Mucosa of gallbladder (tissue), 1 donor: ENCODE measurements around the gene MYBPC2. TPM values are rescaled to one million over a fixed set of nuclear protein-coding genes. Genes with fewer than 3 reads are reported as not detected.
"Not testable (repeated sequence)": the region's sequence is repeated elsewhere in the genome, so short reads cannot be mapped to it uniquely, and the experiment has no call there.

Experiments used
- DNase-seq: peaks from one replicate; pipeline ENCODE4 v3.0.0-alpha.2; 2020; ENCODE audit warnings: low spot score
- total RNA-seq: library from RNA; stranded (reverse); gene quantifications from one replicate; pipeline ENCODE4 v1.2.1, GENCODE V29; 2021
- donor health status: DM: no; HTN: no; CAD: no.

The MYBPC2 gene
- total RNA-seq, 1 donor from 2014 or later = not detected

DNA sequence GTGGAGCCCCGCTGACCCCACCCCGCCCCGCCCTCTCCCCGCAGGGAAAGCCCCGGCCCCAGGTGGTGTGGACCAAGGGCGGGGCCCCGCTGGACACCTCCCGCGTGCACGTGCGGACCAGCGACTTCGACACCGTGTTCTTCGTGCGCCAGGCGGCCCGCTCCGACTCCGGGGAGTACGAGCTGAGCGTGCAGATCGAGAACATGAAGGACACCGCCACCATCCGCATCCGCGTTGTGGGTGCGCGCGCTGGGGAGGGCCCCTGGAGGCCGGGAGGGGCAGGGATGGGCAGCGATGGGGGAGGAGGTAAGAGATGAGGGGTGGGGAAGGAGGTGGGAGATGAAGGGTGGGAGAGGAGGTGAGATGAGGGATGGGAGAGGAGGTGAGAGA is 26.4 kb downstream of the MYBPC2 start:
- no peak for DNase-seq

GRCh38 chr19:50459638-50460037 is 26.9 kb downstream of the MYBPC2 start:
- DNase-seq = no peak

DNA sequence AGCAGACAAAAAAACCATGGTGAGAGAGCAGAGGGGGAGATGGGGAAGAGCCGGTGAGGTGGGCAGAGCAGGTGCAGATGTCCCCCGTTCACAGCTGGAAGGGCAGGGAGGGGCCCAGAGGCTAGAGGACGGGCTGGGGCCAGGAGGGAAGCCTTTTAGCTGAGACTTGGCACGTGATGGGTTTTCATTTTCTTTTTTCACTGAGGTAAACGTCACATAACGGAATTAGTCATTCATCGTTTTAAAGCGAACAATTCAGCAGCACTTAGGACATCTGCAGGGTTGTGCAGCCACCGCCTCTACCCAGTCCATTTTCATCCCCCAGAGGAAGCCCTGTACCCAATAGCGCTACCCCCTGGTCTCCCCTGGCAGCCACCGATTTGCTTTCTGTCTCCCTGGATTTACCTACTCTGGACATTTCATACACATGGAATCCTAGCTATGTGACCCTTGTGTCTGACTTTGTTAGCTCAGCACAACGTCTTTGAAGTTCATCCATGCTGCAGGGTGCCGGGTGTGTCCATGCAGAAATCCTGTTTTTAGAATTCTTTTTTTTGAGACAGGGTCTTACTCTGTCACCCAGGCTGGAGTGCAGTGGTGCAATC is 27.6 kb downstream of the MYBPC2 start:
- no peak for DNase-seq

- peak; percentile 56 for DNase-seq
Observed at GRCh38 chr19:50461066-50461875, 28.6 kb downstream of the MYBPC2 start.

DNA sequence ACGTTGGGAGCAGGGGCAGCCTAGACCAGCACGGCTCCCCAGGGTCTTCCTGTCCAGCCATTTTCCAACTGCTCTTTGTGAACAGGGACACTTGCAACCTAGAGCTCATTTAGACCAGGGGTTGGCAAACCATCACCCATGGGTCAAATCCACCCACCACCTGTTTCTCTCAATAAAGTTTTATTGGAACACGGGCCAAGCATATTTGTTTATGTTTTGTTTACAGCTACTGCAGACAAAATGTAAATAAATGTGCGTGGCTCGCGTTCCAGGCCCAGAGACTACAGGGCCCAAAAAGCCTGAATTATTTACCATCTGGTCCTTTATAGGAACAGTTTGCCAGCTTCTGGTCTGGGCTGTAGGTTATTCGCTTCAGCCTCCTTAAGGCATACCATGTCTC is 30.3 kb downstream of the MYBPC2 start:
- no peak for DNase-seq

- no peak for DNase-seq
Observed at GRCh38 chr19:50464348-50464747, 31.7 kb downstream of the MYBPC2 start.

GRCh38 chr19:50465000-50465399 is 32.3 kb downstream of the MYBPC2 start:
- DNase-seq = no peak

DNA sequence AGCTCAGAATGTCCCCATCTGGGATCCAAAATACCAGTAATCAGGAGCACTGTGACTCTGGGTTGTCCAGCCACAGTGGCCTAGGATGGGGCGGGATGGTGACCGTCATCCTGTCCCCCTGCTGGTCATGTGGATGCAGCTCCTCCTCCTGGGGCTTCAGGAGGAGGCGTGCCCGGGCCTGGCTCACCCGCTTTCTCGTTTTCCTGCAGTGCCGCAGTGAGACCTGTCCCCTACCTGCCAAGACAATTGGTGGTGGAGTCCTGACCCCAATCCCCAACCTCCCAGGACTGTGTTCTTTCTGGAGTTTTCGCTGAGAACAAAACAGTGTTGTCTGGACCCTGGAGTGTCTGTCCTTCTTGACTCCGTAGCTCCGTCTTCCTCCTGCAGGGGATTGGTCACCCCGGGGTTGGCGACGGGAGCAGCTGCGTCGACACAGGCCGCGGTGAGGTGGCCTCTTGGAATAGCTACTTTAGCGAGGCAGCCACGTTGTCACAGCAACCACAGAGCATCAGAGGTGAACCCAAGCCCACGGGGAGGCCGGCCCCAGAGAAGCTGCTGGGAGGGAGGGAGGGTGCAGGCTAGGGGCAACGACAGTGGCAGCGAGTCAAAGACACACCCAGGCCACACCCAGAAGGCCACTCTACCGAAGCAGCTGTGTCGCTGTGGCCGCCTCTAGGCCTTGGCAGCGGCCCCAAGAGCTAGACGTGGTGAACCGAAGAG is 33.5 kb downstream of the MYBPC2 start:
- peak; percentile 34 for DNase-seq

- DNase-seq = no peak
Observed at GRCh38 chr19:50466706-50467039, 34.0 kb downstream of the MYBPC2 start.

DNA sequence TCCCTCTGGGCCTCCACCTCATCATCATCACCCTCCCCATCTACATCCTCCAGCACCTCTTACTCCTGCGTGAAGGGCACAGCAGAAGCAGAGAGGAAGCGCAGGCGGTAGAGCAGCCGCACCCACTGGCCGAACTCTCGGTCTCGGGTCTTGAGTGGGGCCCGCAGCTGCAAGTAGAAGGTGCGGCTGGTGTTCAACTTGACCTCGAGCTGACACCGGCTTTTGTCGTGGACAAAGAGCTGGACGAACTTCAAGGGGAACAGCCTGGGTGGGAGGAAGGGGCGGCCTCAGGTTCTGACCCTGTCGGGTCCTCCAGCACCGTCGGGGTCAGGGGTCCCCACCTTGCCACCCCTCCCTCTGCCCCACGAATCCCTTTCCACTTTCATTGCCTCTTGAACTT is 34.9 kb downstream of the MYBPC2 start:
- no peak for DNase-seq

- no peak for DNase-seq
Observed at GRCh38 chr19:50468818-50469217, 36.1 kb downstream of the MYBPC2 start.

DNA sequence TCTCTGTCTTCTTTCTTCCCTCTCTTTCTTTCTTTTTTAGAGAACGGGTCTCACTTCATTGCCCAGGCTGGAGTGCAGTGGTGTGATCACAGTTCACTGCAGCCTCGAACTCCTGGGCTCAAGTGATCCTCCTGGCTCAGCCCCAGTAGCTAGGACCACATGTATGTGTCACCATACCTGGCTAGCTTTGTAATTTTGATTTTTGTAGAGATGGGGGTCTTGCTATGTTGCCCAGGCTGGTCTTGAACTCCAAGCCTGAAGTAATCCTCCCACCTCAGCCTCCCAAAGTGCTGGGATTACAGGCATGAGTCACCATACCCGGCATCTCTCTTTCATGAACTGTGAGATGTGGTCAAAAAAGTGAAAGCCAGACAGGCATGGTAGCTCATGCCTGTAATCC is 40.6 kb downstream of the MYBPC2 start:
- not testable (repeated sequence) for DNase-seq

DNA sequence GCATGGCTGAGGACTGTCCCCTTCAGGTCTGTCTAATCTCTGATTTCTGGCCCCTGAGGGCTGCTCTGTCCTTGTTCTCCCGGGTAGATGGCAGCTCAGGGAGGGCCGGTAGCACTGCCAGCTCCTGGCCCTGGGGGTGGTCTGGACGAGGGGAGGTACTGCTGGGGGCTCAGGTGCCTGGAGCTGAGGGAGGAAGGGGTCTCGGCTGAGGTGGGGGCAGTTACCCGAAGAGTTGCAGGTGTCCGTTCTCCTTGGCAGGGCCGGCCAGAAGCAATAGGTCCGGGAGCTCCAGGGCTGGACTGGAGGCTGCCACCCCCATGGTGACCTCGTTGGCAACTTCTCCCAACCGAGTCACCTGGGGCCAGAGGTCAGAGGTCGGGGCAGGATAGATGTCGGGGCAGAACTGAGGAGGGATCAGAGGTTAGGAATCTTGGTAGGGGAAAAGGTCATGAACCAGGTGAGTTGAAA is 42.4 kb downstream of the MYBPC2 start:
- no peak for DNase-seq

GRCh38 chr19:50475736-50476223 is 43.1 kb downstream of the MYBPC2 start:
- no peak for DNase-seq

- DNase-seq = peak; percentile 92
Observed at GRCh38 chr19:50476224-50476906, 43.7 kb downstream of the MYBPC2 start, which contains the start of the genes EMC10 and GARIN5A. TSS of gene EMC10 (plus strand) at chr19:50476507. CDS start at chr19:50476545, 38 bp downstream. TSS of gene GARIN5A (minus strand) at chr19:50476848. CDS start at chr19:50476388, 460 bp downstream.

DNA sequence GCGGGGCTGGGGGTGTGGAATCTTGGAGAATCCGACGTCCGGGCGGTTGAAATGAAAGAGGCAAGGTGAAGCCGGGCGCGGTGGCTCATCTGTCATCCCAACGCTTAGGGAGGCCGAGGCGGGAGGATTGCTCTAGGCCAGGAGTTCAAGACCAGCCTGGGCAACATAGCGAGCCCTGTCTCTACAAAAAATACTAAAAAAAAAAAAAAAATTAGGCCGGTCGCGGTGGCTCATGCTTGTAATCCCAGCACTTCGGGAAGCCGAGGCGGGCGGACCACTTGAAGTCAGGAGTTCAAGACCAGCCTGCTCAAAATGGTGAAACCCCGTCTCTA is 44.2 kb downstream of the MYBPC2 start:
- no peak for DNase-seq

DNA sequence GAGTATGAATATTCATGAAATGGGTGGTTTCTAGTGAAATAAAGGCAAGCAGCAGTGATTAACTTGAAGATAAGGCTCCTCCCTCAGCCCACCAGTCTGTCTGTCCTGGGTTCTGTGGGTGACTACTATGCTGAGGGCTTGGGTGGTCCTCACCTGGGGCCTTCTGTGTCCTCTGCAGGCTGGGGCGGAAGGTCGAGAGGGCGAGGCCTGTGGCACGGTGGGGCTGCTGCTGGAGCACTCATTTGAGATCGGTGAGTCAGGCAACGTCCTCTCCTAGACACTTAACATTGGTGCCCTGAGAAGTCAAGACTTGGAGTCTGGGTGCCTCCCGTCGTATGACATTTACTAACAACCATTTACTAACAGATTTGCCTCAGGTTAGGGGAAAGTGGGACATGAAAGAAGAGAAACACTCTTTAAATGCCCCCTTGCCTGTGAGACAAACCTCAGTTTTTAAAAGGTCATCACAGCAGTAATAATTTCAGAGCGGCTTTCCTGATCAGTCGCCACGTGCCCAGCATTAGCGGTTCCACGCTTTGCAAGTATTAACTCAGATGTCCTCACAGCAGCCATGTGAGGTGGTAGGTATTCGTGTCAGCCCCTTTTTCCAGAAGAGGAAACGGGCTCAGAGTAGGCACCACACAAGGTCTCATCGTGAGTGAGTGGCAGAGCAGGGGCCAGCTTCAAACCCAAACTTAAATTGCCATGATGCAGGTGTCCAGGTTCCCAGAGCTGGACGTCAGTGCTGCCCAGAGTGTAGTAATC is 45.2 kb downstream of the MYBPC2 start:
- no peak for DNase-seq

DNA sequence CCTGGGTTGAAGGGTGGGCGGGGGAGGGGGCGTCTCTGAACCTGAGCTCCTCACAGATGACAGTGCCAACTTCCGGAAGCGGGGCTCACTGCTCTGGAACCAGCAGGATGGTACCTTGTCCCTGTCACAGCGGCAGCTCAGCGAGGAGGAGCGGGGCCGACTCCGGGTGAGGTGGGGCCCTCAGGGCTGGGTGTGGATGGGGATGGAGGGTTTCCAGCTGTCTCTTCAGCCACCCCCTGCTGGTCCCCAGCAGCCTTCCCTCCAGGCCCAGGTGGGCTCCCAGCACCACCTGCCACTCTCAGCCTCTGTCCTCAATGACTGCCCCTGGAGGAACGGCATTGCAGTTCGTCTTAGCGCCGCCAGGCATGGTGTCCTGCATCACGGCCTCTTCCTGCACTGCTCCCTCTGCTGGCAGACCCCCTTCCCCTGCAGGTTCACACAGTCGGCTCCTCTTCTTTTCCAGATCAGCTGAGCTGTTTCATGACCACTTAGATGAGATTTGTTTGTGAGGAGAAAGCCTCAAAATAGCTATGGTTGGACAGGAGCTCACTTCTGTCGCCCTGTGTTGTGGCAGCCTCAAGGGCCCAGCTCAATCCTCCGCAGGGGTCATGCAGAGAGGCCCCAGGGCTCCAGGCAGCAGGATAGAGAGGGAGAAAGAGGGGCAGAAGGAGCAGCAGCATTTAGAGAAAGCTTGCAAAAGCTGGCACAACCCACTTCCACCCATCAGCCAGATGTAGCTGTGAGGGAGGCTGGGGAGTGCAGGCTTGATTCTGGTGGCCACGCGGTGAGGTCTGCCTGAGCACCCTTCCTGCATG is 46.4 kb downstream of the MYBPC2 start:
- no peak for DNase-seq

DNA sequence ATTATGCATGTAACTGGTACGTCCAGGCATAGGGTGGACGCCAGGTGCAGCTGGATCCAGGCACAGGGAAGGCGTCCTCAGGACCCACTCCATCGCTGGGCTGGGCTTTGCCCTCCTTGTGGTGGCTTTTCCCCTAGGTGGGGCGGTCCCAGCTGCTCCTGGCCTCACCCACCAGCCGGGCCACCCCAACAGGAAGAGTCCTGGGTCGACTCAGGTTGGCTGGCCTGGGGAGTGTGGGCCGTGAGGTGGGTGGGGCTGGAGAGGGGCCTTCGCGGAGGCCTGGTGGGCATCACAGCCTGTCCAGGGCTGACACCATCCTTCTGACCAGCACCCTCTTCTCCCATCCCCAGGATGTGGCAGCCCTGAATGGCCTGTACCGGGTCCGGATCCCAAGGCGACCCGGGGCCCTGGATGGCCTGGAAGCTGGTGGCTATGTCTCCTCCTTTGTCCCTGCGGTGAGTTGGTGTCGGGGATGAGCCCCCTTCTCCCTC is 47.1 kb downstream of the MYBPC2 start:
- DNase-seq = no peak
